Neuronal stem cell (in vitro differentiated cells): Measurements from ENCODE around the gene COL8A2.

Source experiments
- DNase-seq: peaks from one replicate; pipeline ENCODE4 v3.0.0-alpha.2; 2013; ENCODE audit warnings: low spot score
- H2AFZ ChIP-seq: one replicate; pipeline ENCODE4 v1.6.1; 2013; ENCODE audit warnings: mild to moderate bottlenecking, low read length, inconsistent platforms
- H2AK5ac ChIP-seq: 2 replicates; pipeline ENCODE4 v1.6.1; 2013; ENCODE audit warnings: low read depth, mild to moderate bottlenecking, inconsistent platforms, low read length, moderate library complexity, mixed read lengths
- H2BK120ac ChIP-seq: 2 replicates; pipeline ENCODE4 v1.6.1; 2013; ENCODE audit warnings: low read depth, mild to moderate bottlenecking, inconsistent platforms, low read length, moderate library complexity, mixed read lengths
- H2BK12ac ChIP-seq: one replicate; pipeline ENCODE4 v1.6.1; 2013; ENCODE audit warnings: low read length, inconsistent platforms
- H2BK15ac ChIP-seq: 2 replicates; pipeline ENCODE4 v1.6.1; 2013; ENCODE audit warnings: mild to moderate bottlenecking, low read length, inconsistent platforms, mixed read lengths
- H2BK5ac ChIP-seq: one replicate; pipeline ENCODE4 v1.6.1; 2013; ENCODE audit warnings: inconsistent platforms, mild to moderate bottlenecking, low read length, moderate library complexity
- H3K14ac ChIP-seq: one replicate; pipeline ENCODE4 v1.6.1; 2013; ENCODE audit warnings: low read length, inconsistent platforms
- H3K18ac ChIP-seq: 2 replicates; pipeline ENCODE4 v1.6.1; 2013; ENCODE audit warnings: low read length, inconsistent platforms
- H3K23ac ChIP-seq: 2 replicates; pipeline ENCODE4 v1.6.1; 2013; ENCODE audit warnings: low read depth, mild to moderate bottlenecking, mixed read lengths, low read length, inconsistent platforms; ENCODE audit not compliant: poor library complexity
- H3K27ac ChIP-seq: replicated peaks from 3 replicates; pipeline ENCODE4 v1.5.1; 2013; ENCODE audit warnings: low read length, inconsistent platforms
- H3K27me3 ChIP-seq, 3 experiments: 2 replicates each; pipeline ENCODE4 v1.6.1; 2013; ENCODE audit warnings: low read length in 3 of 3, mild to moderate bottlenecking in 2 of 3, inconsistent platforms in 1 of 3, low read depth in 1 of 3, mixed read lengths in 1 of 3, moderate library complexity in 1 of 3; ENCODE audit not compliant: control insufficient read depth in 3 of 3, insufficient read depth in 3 of 3
- H3K36me3 ChIP-seq, 2 donors: replicated peaks in 1 of 2; 2 replicates each; pipeline ENCODE4 v1.6.1; 2013; ENCODE audit warnings: low read length in 2 of 2; ENCODE audit not compliant: control insufficient read depth in 2 of 2, insufficient read depth in 2 of 2
- H3K4ac ChIP-seq: 2 replicates; pipeline ENCODE4 v1.6.1; 2013; ENCODE audit warnings: inconsistent platforms, mild to moderate bottlenecking, low read length, moderate library complexity
- H3K4me1 ChIP-seq, 2 donors: 1 replicate in 1 of 2; 2 replicates in 1 of 2; pipeline ENCODE4 v1.6.1; 2013; ENCODE audit warnings: low read length in 2 of 2, low read depth in 1 of 2; ENCODE audit not compliant: control insufficient read depth in 2 of 2, insufficient read depth in 1 of 2
- H3K4me2 ChIP-seq: one replicate; pipeline ENCODE4 v1.6.1; 2013; ENCODE audit warnings: mild to moderate bottlenecking, low read length, inconsistent platforms; ENCODE audit not compliant: insufficient read depth, poor library complexity, severe bottlenecking
- H3K4me3 ChIP-seq, 2 donors: 2 replicates each; pipeline ENCODE4 v1.5.1; 2013; ENCODE audit warnings: low read length in 2 of 2, mild to moderate bottlenecking in 2 of 2, inconsistent platforms in 1 of 2, moderate library complexity in 1 of 2
- H3K79me1 ChIP-seq: one replicate; pipeline ENCODE4 v1.6.1; 2013; ENCODE audit warnings: low read depth, mild to moderate bottlenecking, inconsistent platforms, low read length, moderate library complexity
- H3K9ac ChIP-seq: one replicate; pipeline ENCODE4 v1.6.1; 2013; ENCODE audit warnings: mild to moderate bottlenecking, low read depth, low read length, inconsistent platforms; ENCODE audit not compliant: poor library complexity
- H3K9me3 ChIP-seq, 2 donors: replicated peaks in 1 of 2; 2 replicates each; pipeline versions ENCODE3 to v1.6.1; 2013; ENCODE audit warnings: low read length in 2 of 2, mild to moderate bottlenecking in 2 of 2, inconsistent platforms in 1 of 2, low read depth in 1 of 2, mixed read lengths in 1 of 2, moderate library complexity in 1 of 2; ENCODE audit not compliant: control insufficient read depth in 2 of 2, insufficient read depth in 1 of 2
- H4K8ac ChIP-seq: one replicate; pipeline ENCODE4 v1.6.1; 2013; ENCODE audit warnings: low read depth, mild to moderate bottlenecking, inconsistent platforms, low read length, moderate library complexity
- H4K91ac ChIP-seq: one replicate; pipeline ENCODE4 v1.6.1; 2013; ENCODE audit warnings: low read length, low read depth, mild to moderate bottlenecking, inconsistent platforms; ENCODE audit not compliant: poor library complexity
- WGBS, 2 donors: extraction: QIAGEN DNeasy Blood & Tissue Kit; methylation state at CpG; one replicate each; pipeline ENCODE4 v1.1.7; 2013; ENCODE audit warnings: missing lambda C conversion rate in 2 of 2, mixed read lengths in 1 of 2; ENCODE audit not compliant: insufficient read length in 2 of 2, insufficient replicate concordance in 1 of 2; ENCODE audit errors: extremely low coverage in 2 of 2; 5-methylcytosine and 5-hydroxymethylcytosine counted together

Gene COL8A2

GRCh38 chr1:36157115-36157903, 32.3 kb upstream of the COL8A2 start:
- H3K9me3 ChIP-seq: no peaks in the 10 kb centered on the region
- H2AK5ac ChIP-seq: peak overlapping the region; percentile 97
- no peak for DNase-seq
- peaks cover 38 to 39% of the 10 kb centered on the region in 2 donors for H3K4me1 ChIP-seq
- peak overlapping the region; percentile 88 for H3K4me2 ChIP-seq
- H3K4me3 ChIP-seq: peak overlapping the region; percentile 69 to 80
- H2BK5ac ChIP-seq: peak overlapping the region; percentile 99
- H3K36me3 ChIP-seq: peaks cover 18 to 41% of the 10 kb centered on the region in 2 donors
- no peak overlapping the region for H2BK15ac ChIP-seq
- H2BK12ac ChIP-seq: peak overlapping the region; percentile 50
- H3K9ac ChIP-seq: peak overlapping the region; percentile 92
- peak overlapping the region; percentile 82 for H3K27ac ChIP-seq
- no CpG with 5 or more reads among the region's 9 CpGs for WGBS, 2 donors
- H3K23ac ChIP-seq: peak overlapping the region; percentile 77
- H3K18ac ChIP-seq: peak overlapping the region; percentile 95
- H3K79me1 ChIP-seq: peaks cover 14% of the 10 kb centered on the region
- no peak overlapping the region for H4K8ac ChIP-seq
- H3K27me3 ChIP-seq: no peaks in the 10 kb centered on the region
- H4K91ac ChIP-seq: no peak overlapping the region
- no peak overlapping the region for H3K4ac ChIP-seq
- no peak overlapping the region for H2AFZ ChIP-seq
- no peak overlapping the region for H3K14ac ChIP-seq
- peak overlapping the region; percentile 82 for H2BK120ac ChIP-seq

- peak overlapping the region; percentile 100 for H3K27ac ChIP-seq
- H3K23ac ChIP-seq: peak overlapping the region; percentile 85
- peak overlapping the region; percentile 67 for H4K8ac ChIP-seq
- peak overlapping the region; percentile 94 for H4K91ac ChIP-seq
- peak overlapping the region; percentile 69 to 92 for H3K4me3 ChIP-seq
- WGBS, 2 donors: no CpG with 5 or more reads among the region's 69 CpGs
- peak overlapping the region; percentile 91 for H3K4ac ChIP-seq
- no peaks in the 10 kb centered on the region for H3K9me3 ChIP-seq
- H3K27me3 ChIP-seq: no peaks in the 10 kb centered on the region
- H2AK5ac ChIP-seq: peak overlapping the region; percentile 85
- H3K4me1 ChIP-seq: peaks cover 35 to 36% of the 10 kb centered on the region in 2 donors
- H2AFZ ChIP-seq: peak overlapping the region; percentile 86
- H2BK12ac ChIP-seq: peak overlapping the region; percentile 85
- H3K4me2 ChIP-seq: peak overlapping the region; percentile 88
- peak overlapping the region; percentile 98 for H3K9ac ChIP-seq
- peak overlapping the region; percentile 99 for H2BK5ac ChIP-seq
- DNase-seq: peak; percentile 90
- peak overlapping the region; percentile 90 for H2BK120ac ChIP-seq
- peak overlapping the region; percentile 91 for H2BK15ac ChIP-seq
- H3K36me3 ChIP-seq: peaks cover 13 to 33% of the 10 kb centered on the region in 2 donors
- H3K79me1 ChIP-seq: peaks cover 7% of the 10 kb centered on the region
- H3K18ac ChIP-seq: peak overlapping the region; percentile 99
- H3K14ac ChIP-seq: peak overlapping the region; percentile 75
Measured at GRCh38 chr1:36156329-36157114, 31.5 kb upstream of the COL8A2 start.

GRCh38 chr1:36155408-36156328, 30.6 kb upstream of the COL8A2 start, which contains the start of gene MAP7D1:
Gene MAP7D1 (plus strand): TSS chr1:36156160. CDS start chr1:36156418, 258 bp downstream.
- peak within 1 kb of the TSS; percentile 69 to 92 for H3K4me3 ChIP-seq

More at GRCh38 chr1:36155408-36156328, 30.6 kb upstream of the COL8A2 start, which contains the start of gene MAP7D1:
- Histone ChIP-seq H2BK5ac (peak within 1 kb of the TSS; percentile 99), H3K36me3 (peaks cover 12 to 27% of the 10 kb centered on the region in 2 donors), H3K14ac (peak within 1 kb of the TSS; percentile 87), H3K27me3 (no peaks in the 10 kb centered on the region), H2BK120ac (peak within 1 kb of the TSS; percentile 95), H4K91ac (peak within 1 kb of the TSS; percentile 94), H2AFZ (peak within 1 kb of the TSS; percentile 86), H3K4ac (peak within 1 kb of the TSS; percentile 91), H3K9me3 (no peaks in the 10 kb centered on the region), H3K4me1 (peaks cover 33 to 34% of the 10 kb centered on the region in 2 donors), H3K18ac (peak within 1 kb of the TSS; percentile 99), H2BK15ac (peak within 1 kb of the TSS; percentile 91), H2BK12ac (peak within 1 kb of the TSS; percentile 85), H3K9ac (peak within 1 kb of the TSS; percentile 98), H3K27ac (peak within 1 kb of the TSS; percentile 100), H3K4me2 (peak within 1 kb of the TSS; percentile 88), H4K8ac (peak within 1 kb of the TSS; percentile 67), H2AK5ac (peak within 1 kb of the TSS; percentile 98), H3K23ac (peak within 1 kb of the TSS; percentile 85), H3K79me1 (peaks cover 7% of the 10 kb centered on the region)
- WGBS, 2 donors: no CpG with 5 or more reads among the region's 88 CpGs
- peak; percentile 85 for DNase-seq
